ENCODE data around the gene ODF2.

DNA sequence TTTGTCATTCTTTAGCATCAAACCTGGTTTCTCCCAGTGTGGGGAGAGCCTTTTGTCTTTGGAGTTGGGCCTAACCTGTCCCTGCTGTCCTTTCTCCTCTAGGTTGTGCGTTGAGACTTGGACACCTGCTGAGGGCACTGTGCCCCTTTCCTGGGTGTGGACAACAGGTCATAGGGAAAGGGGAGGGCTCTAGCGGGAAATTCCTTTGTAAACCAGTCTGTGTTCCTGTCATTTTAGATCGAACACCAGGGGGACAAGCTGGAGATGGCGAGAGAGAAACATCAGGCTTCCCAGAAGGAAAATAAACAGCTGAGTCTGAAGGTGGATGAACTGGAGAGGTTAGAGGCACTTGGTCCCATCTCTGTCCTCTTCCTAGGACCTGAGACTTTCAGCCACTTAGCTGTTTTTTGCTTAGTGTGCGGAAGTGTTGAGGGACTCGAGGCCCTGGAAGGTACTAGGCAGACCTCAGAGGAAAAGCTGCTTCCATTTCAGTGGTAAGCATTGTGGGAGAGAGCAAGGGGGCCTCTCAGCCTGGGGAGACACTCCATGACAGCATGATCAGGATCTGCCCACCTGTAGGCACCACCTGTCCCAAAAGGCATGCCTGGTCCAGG, 40.1 kb downstream of the ODF2 start:
- TF ChIP-seq EP300 (IDR thresholded peaks at IDR 0.05; ENCODE audit: borderline replicate concordance in 1 of 2, low read depth in 1 of 2, low read length in 1 of 2) (no peak), POLR2AphosphoS5 (IDR thresholded peaks at IDR 0.05; ENCODE audit: low read depth, low read length) (no peak), CHD2 (IDR thresholded peaks at IDR 0.05; ENCODE audit: low read length, partially characterized antibody) (no peak), RFX5 (IDR thresholded peaks at IDR 0.05; ENCODE audit: low read length) (no peak), REST (IDR thresholded peaks at IDR 0.05; ENCODE audit: low read depth, low read length) (no peak), ELF1 (IDR thresholded peaks at IDR 0.05) (no peak), TAF1 (IDR thresholded peaks at IDR 0.05; ENCODE audit: borderline replicate concordance, low read depth, low read length) (no peak), YY1 (IDR thresholded peaks at IDR 0.05; ENCODE audit: low read depth) (no peak)
- TF ChIP-seq, protein P1, sequence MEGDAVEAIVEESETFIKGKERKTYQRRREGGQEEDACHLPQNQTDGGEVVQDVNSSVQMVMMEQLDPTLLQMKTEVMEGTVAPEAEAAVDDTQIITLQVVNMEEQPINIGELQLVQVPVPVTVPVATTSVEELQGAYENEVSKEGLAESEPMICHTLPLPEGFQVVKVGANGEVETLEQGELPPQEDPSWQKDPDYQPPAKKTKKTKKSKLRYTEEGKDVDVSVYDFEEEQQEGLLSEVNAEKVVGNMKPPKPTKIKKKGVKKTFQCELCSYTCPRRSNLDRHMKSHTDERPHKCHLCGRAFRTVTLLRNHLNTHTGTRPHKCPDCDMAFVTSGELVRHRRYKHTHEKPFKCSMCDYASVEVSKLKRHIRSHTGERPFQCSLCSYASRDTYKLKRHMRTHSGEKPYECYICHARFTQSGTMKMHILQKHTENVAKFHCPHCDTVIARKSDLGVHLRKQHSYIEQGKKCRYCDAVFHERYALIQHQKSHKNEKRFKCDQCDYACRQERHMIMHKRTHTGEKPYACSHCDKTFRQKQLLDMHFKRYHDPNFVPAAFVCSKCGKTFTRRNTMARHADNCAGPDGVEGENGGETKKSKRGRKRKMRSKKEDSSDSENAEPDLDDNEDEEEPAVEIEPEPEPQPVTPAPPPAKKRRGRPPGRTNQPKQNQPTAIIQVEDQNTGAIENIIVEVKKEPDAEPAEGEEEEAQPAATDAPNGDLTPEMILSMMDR (IDR thresholded peaks at IDR 0.05) = no peak
